ENCODE results near the gene ATP5F1E.

The ATP5F1E gene

GRCh38 chr20:59003836-59004492 lies 28.2 kb downstream of the ATP5F1E start (continued):
- no peak for TF ChIP-seq PRDM6 (tag by site-specific recombination; IDR thresholded peaks at IDR 0.05)
- TF ChIP-seq RBAK (tag by site-specific recombination; IDR thresholded peaks at IDR 0.05), result no peak
- no peak for TF ChIP-seq ZNF639 (tag by site-specific recombination; IDR thresholded peaks at IDR 0.05)
- TF ChIP-seq ZNF239 (tag by site-specific recombination; IDR thresholded peaks at IDR 0.05), result no peak

- ChIA-PET POLR2A (no interaction called here), CTCF (interaction anchor here (0.7 kb wide), 1 partner anchor 424 kb away, joined by 3 read pairs; no protein-coding TSS in a partner anchor)
- peaks cover 0 to 20% of the 10 kb centered on the region in 2 experiments; a peak in 2 of 3 replicates for H3K36me3 ChIP-seq (ENCODE audit: control insufficient read depth in 2 of 2, insufficient read depth in 1 of 2, low read length in 2 of 2)
- no peak overlapping the region for H3K4me3 ChIP-seq (ENCODE audit: low read depth, low read length)
- 0 out of 2 replicates have a peak, but pooled peaks have one; percentile 38 for TF ChIP-seq EGR2 (tag by site-specific recombination; IDR thresholded peaks at IDR 0.05; ENCODE audit: low read depth)
- TF ChIP-seq ZNF692 (tag by site-specific recombination; IDR thresholded peaks at IDR 0.05), result no peak
- peaks cover 5% of the 10 kb centered on the region; the same call in 1 of the 2 replicates for H3K4me1 ChIP-seq (ENCODE audit: control insufficient read depth, insufficient read depth, low read length)
- no peaks in the 10 kb centered on the region for H3K9me3 ChIP-seq (ENCODE audit: control insufficient read depth, insufficient read depth, low read depth, low read length)
- H3K27ac ChIP-seq (ENCODE audit: extremely low read depth, low read depth, low read length), result no peak overlapping the region
Observed at GRCh38 chr20:59002874-59003399, 29.2 kb downstream of the ATP5F1E start.

- H3K9me3 ChIP-seq (ENCODE audit: control insufficient read depth, insufficient read depth, low read depth, low read length), result no peaks in the 10 kb centered on the region
- peaks cover 5% of the 10 kb centered on the region; the same call in 1 of the 2 replicates for H3K4me1 ChIP-seq (ENCODE audit: control insufficient read depth, insufficient read depth, low read length)
- H3K36me3 ChIP-seq (ENCODE audit: control insufficient read depth in 2 of 2, insufficient read depth in 1 of 2, low read length in 2 of 2), result peaks cover 4 to 26% of the 10 kb centered on the region in 2 experiments
- H3K4me3 ChIP-seq (ENCODE audit: low read depth, low read length), result no peak overlapping the region
- no peak for TF ChIP-seq ZNF768 (tag by site-specific recombination; IDR thresholded peaks at IDR 0.05)
- no peak for TF ChIP-seq MYNN (tag by site-specific recombination; IDR thresholded peaks at IDR 0.05; ENCODE audit: borderline replicate concordance)
- no peak for TF ChIP-seq ZEB2 (tag by site-specific recombination; IDR thresholded peaks at IDR 0.05)
- TF ChIP-seq ZNF544 (tag by site-specific recombination; IDR thresholded peaks at IDR 0.05), result no peak
- TF ChIP-seq ZNF76 (tag by site-specific recombination; IDR thresholded peaks at IDR 0.05; ENCODE audit: borderline replicate concordance, low read depth), result no peak
- no peak for TF ChIP-seq SETDB1 (IDR thresholded peaks at IDR 0.05; ENCODE audit: insufficient read length, low read length)
- TF ChIP-seq ZNF514 (tag by site-specific recombination; IDR thresholded peaks at IDR 0.05), result no peak
- no peak for TF ChIP-seq AEBP2 (tag by site-specific recombination; IDR thresholded peaks at IDR 0.05; ENCODE audit: borderline replicate concordance)
- TF ChIP-seq ZNF174 (tag by site-specific recombination; IDR thresholded peaks at IDR 0.05), result no peak
- no peak for TF ChIP-seq ZNF354C (tag by site-specific recombination; IDR thresholded peaks at IDR 0.05; ENCODE audit: borderline replicate concordance, low read depth)
- H3K27ac ChIP-seq (ENCODE audit: extremely low read depth, low read depth, low read length), result no peak overlapping the region
- CTCF ChIA-PET, result no interaction called here
- POLR2A ChIA-PET, result interaction anchor here (0.5 kb wide), 1 partner anchor 140 kb away, joined by 4 read pairs; no protein-coding TSS in a partner anchor
Observed at GRCh38 chr20:59002388-59002787, 29.7 kb downstream of the ATP5F1E start.

Data from HEK293 (cell line).